K562 (cell line): Measurements from ENCODE around the gene APOL2. TPM values are rescaled to one million over a fixed set of nuclear protein-coding genes. Genes with fewer than 3 reads are reported as not detected.

Source experiments
- ATAC-seq: fragments of 200-7000 bp; cut with Tn5 transposase; 3 replicates; pipeline ENCODE4 v1.9.1; 2020; ENCODE audit warnings: moderate library complexity
- BruUV-seq: library from RNA; stranded (reverse); fragments of 400-500 nt; replicated peaks from 2 replicates; lab custom pipeline; 2021; lab: Mats Ljungman, UMichigan
- CTCF ChIA-PET: fragments of 300-600 bp; formaldehyde crosslinking; extraction: SDS; loops from one replicate; lab custom pipeline; 2021; ENCODE audit warnings: low intra/inter-chr PET ratio; lab: Yijun Ruan, JAX
- POLR2A ChIA-PET: fragments of 300-600, 350-650 bp; sonication (Branson Sonifier 250); formaldehyde crosslinking; extraction: SDS; loops from one replicate; lab custom pipeline; 2021; ENCODE audit warnings: antibody characterized with exemption, inconsistent platforms; lab: Yijun Ruan, JAX
- DNase-seq, 4 experiments: peaks; one replicate each; pipeline versions ENCODE4 v3.0.0 to v3.0.0-alpha.2; 2011 to 2018; ENCODE audit warnings: low spot score in 3 of 4, mixed read lengths in 3 of 4; ENCODE audit errors: extremely low read depth in 1 of 4
- FAIRE-seq: peaks from 2 replicates; lab custom pipeline; 2011; peaks lifted over from hg19 to GRCh38; lab: Jason Lieb, UNC
- H2AFZ ChIP-seq: 2 replicates; pipeline ENCODE4 v1.6.0; 2011; ENCODE audit warnings: low read depth, low read length, control low read depth, inconsistent platforms
- H3K27ac ChIP-seq: fragments of 200-600 bp; 3 replicates; pipeline ENCODE4 v1.8.0; 2011; ENCODE audit warnings: low read depth, mild to moderate bottlenecking, control low read depth, inconsistent platforms, low read length, moderate library complexity, mixed read lengths; ENCODE audit errors: extremely low read depth
- H3K27me3 ChIP-seq, 2 experiments: fragments of 300-600 bp in 1 of 2; 2 replicates in 1 of 2; 3 replicates in 1 of 2; pipeline versions ENCODE4 v1.6.0 to v1.8.0; 2011; ENCODE audit warnings: inconsistent platforms in 2 of 2, low read length in 2 of 2, mild to moderate bottlenecking in 1 of 2, mixed read lengths in 1 of 2, moderate library complexity in 1 of 2; ENCODE audit not compliant: control insufficient read depth in 2 of 2, insufficient read depth in 2 of 2
- H3K36me3 ChIP-seq: fragments of 300-600 bp; 3 replicates; pipeline ENCODE4 v1.8.0; 2011; ENCODE audit warnings: mild to moderate bottlenecking, low read length, inconsistent platforms; ENCODE audit not compliant: control insufficient read depth, insufficient read depth
- H3K4me1 ChIP-seq, 2 experiments: fragments of 200-600 bp in 1 of 2; replicated peaks in 1 of 2; 2 replicates in 1 of 2; 3 replicates in 1 of 2; pipeline versions ENCODE4 v1.5.1 to v1.8.0; 2011; ENCODE audit warnings: inconsistent platforms in 2 of 2, low read length in 2 of 2, mild to moderate bottlenecking in 1 of 2, mixed read lengths in 1 of 2, moderate library complexity in 1 of 2; ENCODE audit not compliant: control insufficient read depth in 2 of 2, insufficient read depth in 2 of 2
- H3K4me2 ChIP-seq: 2 replicates; pipeline ENCODE4 v1.6.1; 2011; ENCODE audit warnings: low read length, control low read depth, inconsistent platforms, mixed read lengths; ENCODE audit not compliant: insufficient read depth
- H3K4me3 ChIP-seq: fragments of 200-600 bp; sonication (generic), shearing (Covaris generic); 2 replicates; pipeline ENCODE4 v1.5.1; 2016; ENCODE audit warnings: control low read depth, inconsistent platforms
- H3K79me2 ChIP-seq: fragments of 200-600 bp; 3 replicates; pipeline ENCODE4 v1.8.0; 2011; ENCODE audit warnings: low read length, inconsistent platforms; ENCODE audit not compliant: control insufficient read depth, insufficient read depth
- H3K9ac ChIP-seq, 2 experiments: 2 replicates each; pipeline versions ENCODE4 v1.6.0 to v1.6.1; 2011; ENCODE audit warnings: low read depth in 2 of 2, low read length in 2 of 2, control low read depth in 1 of 2, inconsistent platforms in 1 of 2, mild to moderate bottlenecking in 1 of 2, mixed read lengths in 1 of 2; ENCODE audit not compliant: insufficient read depth in 1 of 2
- H3K9me1 ChIP-seq: one replicate; pipeline ENCODE4 v1.6.0; 2011; ENCODE audit warnings: inconsistent platforms, mild to moderate bottlenecking, low read length, moderate library complexity; ENCODE audit not compliant: control insufficient read depth, insufficient read depth
- H3K9me3 ChIP-seq: replicated peaks from 2 replicates; pipeline ENCODE4 v1.5.1; 2011; ENCODE audit warnings: low read depth, low read length, inconsistent platforms; ENCODE audit not compliant: control insufficient read depth, insufficient read depth
- H4K20me1 ChIP-seq: replicated peaks from 2 replicates; pipeline ENCODE4 v1.6.1; 2011; ENCODE audit warnings: low read length, inconsistent platforms, mixed read lengths; ENCODE audit not compliant: control insufficient read depth, insufficient read depth
- ARHGAP35 ChIP-seq: fragments of 450-650 bp; IDR thresholded peaks from 2 replicates; pipeline ENCODE4 v1.6.1; 2018; ENCODE audit not compliant: partially characterized antibody
- E2F6 ChIP-seq, 2 experiments: IDR thresholded peaks; 2 replicates each; pipeline ENCODE4 v1.6.1; 2011; ENCODE audit warnings: borderline replicate concordance in 1 of 2, control low read depth in 1 of 2, low read depth in 1 of 2, low read length in 1 of 2, mild to moderate bottlenecking in 1 of 2, mixed read lengths in 1 of 2, moderate library complexity in 1 of 2; ENCODE audit not compliant: insufficient read depth in 1 of 2, insufficient read length in 1 of 2, poor library complexity in 1 of 2, severe bottlenecking in 1 of 2; ENCODE audit errors: extremely low read depth in 1 of 2
- HMGXB4 ChIP-seq: sonication (generic); formaldehyde crosslinking; IDR thresholded peaks from 2 replicates; pipeline ENCODE4 v1.8.1; 2023; ENCODE audit warnings: mild to moderate bottlenecking, missing genetic modification reagents
- POLR3A ChIP-seq: IDR thresholded peaks from 2 replicates; pipeline ENCODE4 v1.6.1; 2011; ENCODE audit warnings: borderline replicate concordance, mild to moderate bottlenecking, moderate library complexity; ENCODE audit not compliant: insufficient read length, insufficient read depth; ENCODE audit errors: extremely low read depth
- PRDM10 ChIP-seq: fragments of 450-650 bp; IDR thresholded peaks from 2 replicates; pipeline ENCODE4 v1.6.1; 2018; ENCODE audit not compliant: partially characterized antibody
- RBM34 ChIP-seq: fragments of 200-400 bp; formaldehyde crosslinking; IDR thresholded peaks from 2 replicates; pipeline ENCODE4 v1.6.1; 2018; ENCODE audit warnings: low read length, borderline replicate concordance; ENCODE audit not compliant: insufficient read depth
- SNIP1 ChIP-seq: fragments of 450-650 bp; IDR thresholded peaks from 2 replicates; pipeline ENCODE4 v1.7.1; 2017; ENCODE audit warnings: low read depth, mild to moderate bottlenecking
- ZNF277 ChIP-seq: fragments of 250-450 bp; sonication (Bioruptor Pico); IDR thresholded peaks from 2 replicates; pipeline ENCODE4 v1.8.0; 2022; ENCODE audit warnings: inconsistent platforms, mild to moderate bottlenecking, moderate library complexity, borderline replicate concordance
- ZNF551 ChIP-seq: fragments of 250-450 bp; sonication (Bioruptor Pico); IDR thresholded peaks from 2 replicates; pipeline ENCODE4 v1.5.0; 2021; ENCODE audit warnings: mild to moderate bottlenecking, moderate library complexity
- ZNF830 ChIP-seq: fragments of 250-450 bp; sonication (Bioruptor Pico); IDR thresholded peaks from 2 replicates; pipeline ENCODE4 v1.5.0; 2021; ENCODE audit warnings: mild to moderate bottlenecking
- WGBS: fragments of 100-300 bp; shearing (Covaris generic); methylation state at CpG from one replicate; pipeline ENCODE4 v1.1.6; 2016; ENCODE audit warnings: low coverage, mixed read lengths; ENCODE audit not compliant: insufficient coverage; ENCODE audit errors: missing lambda C conversion rate; 5-methylcytosine and 5-hydroxymethylcytosine counted together
- in situ Hi-C: fragments of 300-500 bp; cut with MboI; formaldehyde crosslinking; loops from 4 replicates; pipeline ENCODE4 v1.15.0; 2018; ENCODE audit warnings: inconsistent platforms, mixed read lengths
- intact Hi-C: fragments of 100-400 bp; cut with micrococcal nuclease; formaldehyde crosslinking; loops from 2 replicates; pipeline ENCODE4 v1.14.2; 2022
- polyA plus RNA-seq, 8 experiments: library from polyadenylated mRNA; depleted of rRNA in 4 of 8; stranded (reverse) in 5 of 8; unstranded in 3 of 8; fragments of >200 nt; fragmentation: Nextera tagmentation in 2 of 8; fragmentation: Illumina TruSeq in 1 of 8; extraction: Ambion mirVana in 2 of 8; extraction: Trizol in 1 of 8; gene quantifications; 2 replicates each; pipeline versions ENCODE4 v1.2.1 to v1.2.3, GENCODE V29; 2011 to 2014; ENCODE audit warnings: inconsistent platforms in 1 of 8, missing spikeins in 1 of 8
- total RNA-seq, 7 experiments: library from RNA; depleted of rRNA in 6 of 7; stranded (reverse); fragments of >200 nt in 6 of 7; fragmentation: Illumina TruSeq in 2 of 7; extraction: Trizol in 2 of 7; gene quantifications; 2 replicates each; pipeline versions ENCODE4 v1.2.1 to v1.2.3, GENCODE V29; 2011 to 2021; ENCODE audit warnings: low replicate concordance in 1 of 7

Gene APOL2
- total and polyA plus RNA-seq, 9 of the 15 experiments (the other 6 are each of a cell fraction or from before 2014, with no cell fraction given) = 2.7 to 10.6 (median 8.9) TPM

GRCh38 chr22:36244522-36245391 lies 5.4 kb upstream of the APOL2 start (continued):
- TF ChIP-seq HMGXB4 (CRISPR knock-in tag) = no peak
- no peak for TF ChIP-seq POLR3A
- TF ChIP-seq SNIP1 = no peak
- no peak for TF ChIP-seq ARHGAP35
- TF ChIP-seq, all 486 proteins: peak for 0

- H3K4me1 ChIP-seq = peaks cover 0 to 8% of the 10 kb centered on the region in 2 experiments; a peak in 3 of 5 replicates
- H3K9ac ChIP-seq = no peak overlapping the region
- DNase-seq (no peak), ATAC-seq (no peak), FAIRE-seq (no peak)
- peaks cover 3% of the 10 kb centered on the region; the same call in 2 of the 3 replicates for H3K79me2 ChIP-seq
- in situ Hi-C loops = no loop called here
- H2AFZ ChIP-seq = no peak overlapping the region
- no peak overlapping the region for H3K27ac ChIP-seq
- no peaks in the 10 kb centered on the region for H3K36me3 ChIP-seq
- no peak overlapping the region for H3K4me2 ChIP-seq
- 61% methylated on average over 4 of the region's 5 CpGs for WGBS
- peaks cover 2% of the 10 kb centered on the region; the same call in 1 of the 2 replicates for H3K9me3 ChIP-seq
- no peak overlapping the region for H3K4me3 ChIP-seq
- H3K9me1 ChIP-seq = no peaks in the 10 kb centered on the region
- intact Hi-C loops = no loop called here
- no peaks in the 10 kb centered on the region for H3K27me3 ChIP-seq
- H4K20me1 ChIP-seq = no peaks in the 10 kb centered on the region
- CTCF ChIA-PET = no interaction called here
- no TSS peak for BruUV-seq
- POLR2A ChIA-PET = no interaction called here
- TF ChIP-seq PRDM10 (no peak), ZNF277 (no peak), ZNF830 (CRISPR knock-in tag) (no peak), E2F6 (IDR thresholded peaks at IDR 0.05; ENCODE audit: borderline replicate concordance in 1 of 2, extremely low read depth in 1 of 2, insufficient read depth in 1 of 2, insufficient read length in 1 of 2, low read depth in 1 of 2, low read length in 1 of 2, poor library complexity in 1 of 2, severe bottlenecking in 1 of 2) (no peak), RBM34 (no peak), ZNF551 (CRISPR knock-in tag) (no peak)
Observed at GRCh38 chr22:36243986-36244385, 4.7 kb upstream of the APOL2 start.
